AG09309 (cell line): ENCODE measurements around the gene WDR90.

Source experiments
- DNase-seq: peaks from one replicate; pipeline ENCODE4 v3.0.0-alpha.2; 2010; ENCODE audit warnings: low read depth
- H3K4me3 ChIP-seq: 2 replicates; pipeline ENCODE4 v1.5.1; 2011; ENCODE audit warnings: mild to moderate bottlenecking, low read depth, low read length, moderate library complexity; ENCODE audit not compliant: control insufficient read depth
- TF ChIP-seq, protein P1 (sequence below): IDR thresholded peaks from 2 replicates; pipeline ENCODE4 v1.5.1; 2011; ENCODE audit warnings: mild to moderate bottlenecking, low read depth, low read length, inconsistent platforms; ENCODE audit not compliant: insufficient read depth, control insufficient read depth; ENCODE audit errors: missing control alignments

WDR90 gene

DNA sequence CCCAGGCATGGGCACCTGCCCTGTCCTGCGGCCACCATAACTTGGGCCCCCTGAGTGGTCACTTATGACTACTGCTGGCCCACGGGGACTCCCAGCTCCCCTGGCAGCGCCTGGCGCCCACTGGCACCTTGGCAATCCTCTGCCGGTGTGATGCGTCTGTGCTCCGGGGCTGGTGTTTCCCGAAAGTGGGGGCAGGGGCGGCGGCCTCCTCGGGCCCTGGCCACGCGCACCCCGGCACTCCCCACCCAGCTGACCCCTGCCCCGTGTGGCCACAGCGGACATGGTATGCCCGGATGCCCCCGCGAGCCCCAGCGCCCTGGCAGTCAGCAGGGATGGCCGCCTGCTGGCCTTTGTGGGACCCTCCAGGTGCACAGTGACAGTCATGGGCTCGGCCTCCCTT, 8.3 kb downstream of the WDR90 start:
- no peak overlapping the region for H3K4me3 ChIP-seq
- no peak for DNase-seq
- TF ChIP-seq, protein P1, sequence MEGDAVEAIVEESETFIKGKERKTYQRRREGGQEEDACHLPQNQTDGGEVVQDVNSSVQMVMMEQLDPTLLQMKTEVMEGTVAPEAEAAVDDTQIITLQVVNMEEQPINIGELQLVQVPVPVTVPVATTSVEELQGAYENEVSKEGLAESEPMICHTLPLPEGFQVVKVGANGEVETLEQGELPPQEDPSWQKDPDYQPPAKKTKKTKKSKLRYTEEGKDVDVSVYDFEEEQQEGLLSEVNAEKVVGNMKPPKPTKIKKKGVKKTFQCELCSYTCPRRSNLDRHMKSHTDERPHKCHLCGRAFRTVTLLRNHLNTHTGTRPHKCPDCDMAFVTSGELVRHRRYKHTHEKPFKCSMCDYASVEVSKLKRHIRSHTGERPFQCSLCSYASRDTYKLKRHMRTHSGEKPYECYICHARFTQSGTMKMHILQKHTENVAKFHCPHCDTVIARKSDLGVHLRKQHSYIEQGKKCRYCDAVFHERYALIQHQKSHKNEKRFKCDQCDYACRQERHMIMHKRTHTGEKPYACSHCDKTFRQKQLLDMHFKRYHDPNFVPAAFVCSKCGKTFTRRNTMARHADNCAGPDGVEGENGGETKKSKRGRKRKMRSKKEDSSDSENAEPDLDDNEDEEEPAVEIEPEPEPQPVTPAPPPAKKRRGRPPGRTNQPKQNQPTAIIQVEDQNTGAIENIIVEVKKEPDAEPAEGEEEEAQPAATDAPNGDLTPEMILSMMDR = no peak

DNA sequence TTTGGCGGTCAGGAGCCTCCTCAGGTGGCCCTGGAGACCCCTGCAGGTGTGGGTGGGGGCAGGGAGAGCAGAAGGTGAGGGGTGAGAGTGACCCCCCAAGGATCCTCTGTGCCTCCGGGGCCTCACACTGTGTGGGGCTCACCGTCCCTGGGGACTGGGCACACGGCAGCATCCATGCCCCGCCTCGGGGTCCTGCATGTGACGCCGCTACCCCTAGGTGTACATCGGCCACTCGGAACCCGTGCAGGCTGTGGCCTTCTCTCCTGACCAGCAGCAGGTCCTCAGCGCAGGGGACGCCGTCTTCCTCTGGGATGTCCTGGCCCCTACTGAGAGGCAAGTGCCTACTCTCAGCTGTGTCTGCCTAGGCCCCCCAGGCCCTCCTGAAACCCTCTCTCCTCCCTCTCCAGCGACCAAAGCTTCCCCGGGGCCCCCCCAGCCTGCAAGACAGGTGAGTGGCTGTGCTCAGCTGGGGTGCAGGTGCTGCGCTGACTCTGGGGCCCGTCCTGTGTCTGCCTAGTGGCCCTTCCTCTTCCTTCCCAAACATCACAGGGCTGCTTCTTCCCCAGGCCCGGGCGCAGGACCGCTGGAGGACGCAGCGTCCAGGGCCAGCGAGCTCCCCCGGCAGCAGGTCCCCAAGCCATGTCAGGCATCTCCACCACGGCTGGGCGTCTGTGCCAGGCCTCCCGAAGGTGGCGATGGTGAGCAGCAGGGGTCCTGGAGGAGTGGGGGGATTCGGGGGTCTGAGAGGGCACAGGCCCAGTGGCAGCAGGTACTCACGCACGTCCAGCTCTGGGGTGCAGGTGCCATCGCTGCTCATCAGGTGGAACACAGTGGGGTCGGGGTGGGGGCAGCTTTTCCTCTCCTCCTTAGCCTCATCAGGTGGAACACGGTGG, 9.8 kb downstream of the WDR90 start:
- no peak overlapping the region for H3K4me3 ChIP-seq
- TF ChIP-seq, protein P1 = no peak

DNA sequence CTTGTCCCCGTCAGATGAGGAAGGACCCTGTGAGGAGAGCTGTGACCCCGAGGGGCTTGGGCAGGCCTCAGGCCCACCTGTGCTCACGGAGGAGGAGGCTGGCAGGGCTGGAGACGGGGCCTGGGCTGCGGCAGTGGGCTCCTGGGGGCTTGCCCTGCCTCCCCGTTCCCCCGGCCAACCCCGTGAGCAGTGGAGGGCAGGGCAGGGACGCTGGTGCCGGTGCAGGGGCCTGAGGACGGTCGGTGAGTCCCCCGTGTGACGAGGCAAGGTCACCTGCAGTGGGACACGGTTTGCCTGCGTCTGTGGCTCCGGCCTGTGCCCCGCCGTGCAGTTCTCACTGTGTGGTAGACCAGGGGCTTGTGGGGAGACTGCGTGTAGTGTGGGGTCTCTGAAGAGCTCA, 10.5 kb downstream of the WDR90 start:
- no peak overlapping the region for H3K4me3 ChIP-seq
- TF ChIP-seq, protein P1 = no peak
- DNase-seq = no peak

More for the DNA sequence above, 9.8 kb downstream of the WDR90 start:
- no peak for DNase-seq

DNA sequence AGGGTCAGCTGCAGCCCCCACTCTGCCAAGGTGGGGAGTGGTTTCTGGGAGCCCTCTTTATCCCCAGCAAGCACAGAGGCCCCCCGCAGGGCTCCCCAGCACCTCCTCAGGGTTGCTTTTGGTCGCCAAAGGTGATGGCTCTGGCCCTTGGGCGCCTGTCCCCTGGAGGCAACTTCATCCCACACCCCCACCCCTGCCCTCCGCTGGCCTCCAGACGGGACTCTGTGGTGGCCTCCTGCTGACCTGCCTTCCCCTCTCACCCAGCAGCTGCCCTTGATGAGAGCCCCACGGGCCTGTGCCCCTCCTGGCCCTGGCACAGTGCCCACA, 10.9 kb downstream of the WDR90 start:
- no peak for DNase-seq
- TF ChIP-seq, protein P1 = no peak

DNA sequence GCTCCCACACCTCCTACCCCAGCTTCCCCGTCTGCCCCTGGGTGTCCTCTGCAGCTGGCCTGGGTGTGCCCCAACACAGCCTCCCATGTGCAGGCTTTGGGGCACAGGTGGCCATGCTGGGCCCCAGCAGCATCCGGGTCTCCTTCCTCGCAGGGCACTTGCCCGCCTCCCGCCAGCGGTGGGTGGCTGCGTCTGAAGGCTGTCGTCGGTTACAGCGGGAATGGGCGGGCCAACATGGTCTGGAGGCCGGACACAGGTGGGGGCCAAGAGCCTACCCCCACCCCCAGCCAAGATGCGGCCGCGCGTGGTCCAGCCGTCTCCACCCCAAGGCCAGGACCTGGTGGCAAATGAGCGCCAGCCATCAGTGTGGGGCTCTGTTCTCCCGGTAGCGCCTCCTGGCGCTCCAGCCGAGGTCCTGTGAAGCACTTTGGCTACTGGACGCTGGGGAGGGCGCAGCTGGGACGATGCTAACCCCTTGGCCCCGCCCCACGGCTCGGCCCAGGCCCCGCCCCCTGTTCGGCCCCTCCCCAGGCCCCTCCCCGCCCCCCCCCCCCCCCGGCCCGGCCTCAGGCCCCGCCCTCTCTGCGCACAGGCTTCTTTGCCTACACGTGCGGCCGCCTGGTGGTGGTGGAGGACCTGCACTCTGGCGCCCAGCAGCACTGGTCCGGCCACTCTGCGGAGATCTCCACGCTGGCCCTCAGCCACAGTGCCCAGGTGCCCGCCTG, 11.5 kb downstream of the WDR90 start:
- no peak for DNase-seq
- TF ChIP-seq, protein P1 = peak; percentile 43
- no peak overlapping the region for H3K4me3 ChIP-seq

More for the DNA sequence above, 10.9 kb downstream of the WDR90 start:
- H3K4me3 ChIP-seq = no peak overlapping the region

DNA sequence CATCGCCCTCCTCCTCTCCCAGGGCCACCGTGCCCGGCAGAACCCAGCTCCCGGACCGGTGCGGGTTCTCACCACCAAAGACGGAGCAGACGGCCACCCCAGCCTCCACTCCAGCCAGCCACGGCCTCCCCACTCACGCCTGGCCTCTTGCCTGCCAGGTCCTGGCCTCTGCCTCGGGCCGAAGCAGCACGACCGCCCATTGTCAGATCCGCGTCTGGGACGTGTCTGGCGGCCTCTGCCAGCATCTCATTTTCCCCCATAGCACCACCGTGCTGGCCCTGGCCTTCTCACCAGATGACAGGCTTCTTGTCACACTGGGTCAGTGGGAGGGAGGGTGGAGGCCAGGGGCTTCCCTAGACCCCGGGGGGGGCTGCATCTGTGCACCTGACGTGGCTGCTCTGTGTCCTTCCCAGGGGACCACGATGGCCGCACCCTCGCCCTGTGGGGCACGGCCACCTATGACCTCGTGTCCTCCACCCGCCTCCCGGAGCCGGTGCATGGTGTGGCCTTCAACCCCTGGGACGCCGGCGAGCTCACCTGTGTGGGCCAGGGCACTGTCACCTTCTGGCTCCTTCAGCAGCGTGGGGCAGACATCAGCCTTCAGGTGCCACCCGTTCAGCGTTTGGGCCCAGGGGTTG, 12.1 kb downstream of the WDR90 start:
- no peak overlapping the region for H3K4me3 ChIP-seq
- no peak for DNase-seq
- TF ChIP-seq, protein P1 = no peak
